GM21390 (cell line): ENCODE results near the gene LARGE1.
"Not testable (repeated sequence)": the region's sequence is repeated elsewhere in the genome, so short reads cannot be mapped to it uniquely, and the experiment has no call there.

Experiments used
- ATAC-seq: cut with Tn5 transposase; IDR thresholded peaks from one replicate; pipeline ENCODE4 v1.9.1; 2021; ENCODE audit not compliant: unreplicated experiment

The LARGE1 gene

DNA sequence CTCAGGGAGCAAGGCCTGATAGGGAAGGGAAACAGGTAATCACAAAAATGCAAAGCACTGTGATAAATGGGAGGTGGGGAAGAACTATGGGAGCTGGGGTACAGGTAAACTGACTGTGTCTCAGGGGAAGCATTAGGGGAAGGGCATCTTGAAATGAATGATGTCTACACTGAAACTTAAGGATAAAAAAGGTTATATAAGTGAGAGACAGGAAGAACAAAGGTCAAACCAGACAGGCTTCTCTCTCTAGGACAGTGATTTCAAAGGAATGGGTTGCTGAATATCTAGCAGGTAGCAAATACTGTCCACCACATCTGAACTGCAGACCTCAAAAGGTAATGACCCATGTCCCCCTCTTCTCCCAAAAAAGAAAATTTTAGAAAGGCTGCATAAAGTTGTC, 529.0 kb downstream of the LARGE1 start:
- no peak for ATAC-seq

DNA sequence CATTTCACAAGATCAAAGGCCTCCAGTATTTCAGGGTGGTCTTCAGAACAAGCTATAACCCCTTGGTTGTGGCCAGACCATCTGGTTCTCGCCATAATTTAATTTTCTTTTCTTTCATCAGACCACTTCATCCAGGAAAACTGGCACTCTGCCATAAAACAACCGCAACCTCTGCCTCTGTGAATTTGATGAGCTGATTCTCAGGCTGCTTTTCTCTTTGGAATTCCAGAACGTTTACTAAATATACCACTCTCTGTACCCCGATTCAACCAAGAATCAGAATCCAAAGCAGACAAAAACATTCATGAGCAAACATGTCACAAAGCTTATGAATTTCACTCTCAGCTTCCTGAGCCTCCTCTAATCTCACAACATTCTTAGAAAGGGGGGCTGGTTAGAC, 530.3 kb downstream of the LARGE1 start:
- no peak for ATAC-seq

DNA sequence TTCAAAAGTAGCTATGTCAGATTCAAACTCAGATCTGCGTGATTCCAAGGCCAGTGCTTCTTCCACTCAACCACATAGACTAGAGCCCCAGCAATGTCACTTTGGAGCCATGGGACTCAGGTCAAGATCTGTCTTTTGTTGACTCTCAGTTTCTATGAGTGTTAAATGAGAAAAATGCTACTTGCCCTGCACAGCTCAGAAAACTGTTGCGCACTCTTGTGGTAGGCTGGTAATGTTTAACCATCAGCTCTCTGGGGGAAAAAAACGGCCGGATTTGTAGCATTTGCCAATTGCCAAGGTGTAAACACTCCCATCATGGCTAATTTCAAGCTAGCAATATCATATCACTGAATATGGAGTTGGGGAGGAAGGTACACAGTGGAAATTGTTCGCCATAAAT, 534.0 kb downstream of the LARGE1 start:
- no peak for ATAC-seq

DNA sequence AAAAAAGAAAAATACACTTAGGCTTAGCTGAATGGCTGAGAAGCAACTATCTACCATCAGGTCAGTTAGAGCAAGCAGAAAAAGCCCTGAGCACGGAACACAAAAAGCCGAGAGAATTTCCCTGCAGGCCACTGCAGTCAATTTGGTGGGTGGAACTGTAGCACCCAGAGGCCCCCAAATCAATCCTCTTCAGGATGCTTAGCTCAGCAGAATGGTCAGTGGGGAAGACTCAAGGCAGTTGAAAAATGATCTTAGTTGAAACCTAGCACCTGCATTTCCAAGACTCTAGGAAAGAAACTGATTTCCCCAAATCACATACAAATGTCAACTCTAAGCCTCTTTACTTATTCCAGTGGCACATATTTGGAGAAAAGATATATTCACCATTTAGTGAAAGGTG, 534.7 kb downstream of the LARGE1 start:
- no peak for ATAC-seq

DNA sequence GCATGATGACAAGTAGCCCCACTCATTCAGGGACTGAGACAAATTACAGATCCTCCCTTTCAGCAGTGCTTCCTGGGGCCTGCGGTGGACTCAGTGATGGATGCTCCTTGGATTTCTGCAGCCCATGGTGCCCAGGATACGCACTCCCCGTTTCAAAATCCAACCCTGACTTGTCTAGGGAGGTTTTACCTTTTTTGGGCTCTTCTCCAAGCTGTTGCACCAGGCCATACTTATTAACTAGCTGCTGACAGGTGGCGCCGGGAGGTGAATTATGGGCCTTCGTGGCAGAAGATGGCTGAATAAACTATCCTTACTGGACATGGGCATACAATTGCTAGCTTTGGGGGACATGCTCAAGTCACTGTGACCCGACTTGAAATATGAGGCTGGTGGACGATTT, 537.8 kb downstream of the LARGE1 start:
- no peak for ATAC-seq

DNA sequence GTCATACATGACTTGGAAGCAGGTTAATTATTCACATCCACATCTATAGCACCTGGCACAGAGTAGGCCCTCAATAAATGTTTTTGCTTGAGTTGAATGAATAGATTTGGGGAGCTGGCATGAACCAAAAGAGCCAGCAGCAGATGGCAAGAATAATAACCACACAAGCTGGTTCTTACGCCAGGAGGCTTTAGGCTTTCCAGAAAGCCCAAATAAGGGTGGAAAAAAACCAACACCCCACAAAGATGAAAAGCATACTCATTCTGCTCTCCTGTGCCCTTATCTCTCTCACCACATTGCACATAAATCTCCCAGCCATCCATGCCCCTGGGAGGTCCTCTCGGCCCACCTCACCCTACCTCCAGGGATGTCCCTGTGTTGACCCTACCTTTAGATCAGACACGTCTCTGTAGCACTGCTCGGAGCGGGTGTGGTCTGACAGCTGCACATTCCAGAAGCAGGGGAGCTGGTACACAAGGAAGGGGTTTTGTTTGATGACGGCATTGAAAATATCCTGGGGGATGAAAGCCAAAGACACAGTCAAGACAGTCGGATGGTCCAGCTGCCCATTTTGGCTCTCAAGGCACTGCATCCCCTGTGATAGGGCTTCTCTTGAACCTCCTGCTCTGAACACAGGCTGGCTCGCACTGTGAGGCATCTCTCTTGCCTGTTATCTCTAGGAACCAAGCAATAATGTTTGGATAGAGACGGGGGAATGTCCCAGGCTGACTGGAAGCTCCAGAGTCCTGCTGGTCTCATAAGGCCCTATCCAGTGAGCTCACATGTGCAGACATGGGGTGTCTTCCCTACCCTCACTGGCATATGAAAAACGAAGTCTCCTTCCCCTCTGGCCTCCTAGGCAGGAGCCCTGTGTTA, 538.5 kb downstream of the LARGE1 start:
- ATAC-seq = no peak

DNA sequence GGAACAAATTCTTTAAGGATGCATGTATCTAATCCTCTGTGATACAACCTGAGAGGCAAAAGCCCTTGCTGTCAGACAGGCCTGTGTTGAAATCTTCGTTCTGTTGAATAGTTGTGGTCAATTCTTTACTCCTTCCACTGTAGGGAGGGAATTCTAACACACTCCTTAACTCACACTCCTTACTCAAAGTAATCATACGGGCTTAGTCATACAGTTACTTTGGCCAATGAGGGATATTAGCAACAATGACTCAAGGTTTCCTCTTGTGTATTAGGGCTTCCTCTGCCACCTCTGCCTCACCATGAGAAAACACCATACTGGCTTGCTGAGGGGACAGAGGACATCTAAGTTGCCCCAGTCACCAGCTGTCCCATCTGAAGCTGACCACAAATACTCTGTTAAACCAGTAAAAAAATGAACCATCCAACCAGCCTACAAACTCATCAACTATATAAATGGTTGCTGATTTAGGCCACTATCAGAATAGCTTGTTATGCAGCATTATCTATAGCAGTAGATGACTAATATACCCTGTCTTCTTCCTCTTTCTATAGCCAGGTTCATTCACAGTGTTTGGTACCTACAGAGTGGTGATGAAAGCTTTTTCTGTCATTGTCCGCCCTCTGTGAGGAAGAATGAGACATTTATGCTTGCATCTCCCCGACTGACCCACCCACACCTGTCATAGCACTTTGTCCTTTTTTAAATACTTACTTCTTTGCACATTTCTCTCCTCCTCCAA, 539.3 kb downstream of the LARGE1 start:
- no peak for ATAC-seq

DNA sequence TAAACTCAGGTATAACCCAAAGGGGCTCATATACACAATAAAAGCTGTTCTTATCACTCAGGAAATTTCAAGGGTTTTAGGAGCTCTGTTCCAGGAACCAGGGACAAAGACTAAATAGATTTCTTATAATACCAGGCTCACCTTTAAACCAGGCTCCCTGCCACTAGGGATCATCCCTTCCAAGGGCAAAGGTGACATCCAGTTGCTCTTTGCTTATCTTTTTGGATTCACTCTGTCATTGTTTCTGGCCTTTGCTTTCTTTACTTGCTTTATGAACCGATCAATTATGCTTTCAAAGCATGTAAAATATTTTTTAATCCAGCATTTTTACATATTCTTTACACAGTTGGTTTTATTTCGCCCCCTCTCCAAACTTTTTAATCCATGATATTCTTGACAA, 540.4 kb downstream of the LARGE1 start:
- ATAC-seq = no peak

DNA sequence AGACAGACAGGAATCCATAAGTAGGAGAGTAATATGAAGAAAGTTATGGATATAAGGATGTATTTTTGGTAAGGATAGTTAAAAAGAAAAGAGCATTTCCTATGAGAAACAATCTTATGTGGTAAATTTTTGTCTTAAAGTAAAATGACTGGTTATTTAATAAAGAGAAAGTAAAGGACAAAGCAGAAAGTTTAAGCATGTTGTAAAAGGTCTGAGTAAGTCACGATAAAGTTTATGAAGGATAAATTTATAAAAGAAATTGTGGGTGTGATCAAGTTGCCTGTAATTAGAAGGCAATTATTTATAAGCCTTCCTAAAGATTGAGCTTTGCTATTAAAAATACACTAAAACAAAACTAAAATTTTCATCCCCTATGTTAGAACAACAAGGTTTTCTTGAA, 547.4 kb downstream of the LARGE1 start:
- no peak for ATAC-seq

DNA sequence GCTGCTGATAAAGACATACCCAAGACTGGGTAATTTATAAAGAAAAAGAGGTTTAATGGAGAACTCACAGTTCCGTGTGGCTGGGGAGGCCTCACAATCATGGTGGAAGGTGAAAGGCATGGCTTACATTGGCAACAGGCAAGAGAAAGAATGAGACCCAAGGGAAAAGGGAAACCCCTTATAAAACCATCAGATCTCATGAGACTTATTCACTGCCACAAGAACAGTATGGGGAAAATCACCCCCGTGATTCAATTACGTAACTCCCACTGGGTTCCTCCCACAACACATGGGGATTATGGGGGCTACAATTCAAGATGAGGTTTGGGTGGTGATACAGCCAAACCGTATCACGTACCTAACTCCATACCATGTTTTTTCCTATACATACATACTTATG, 557.0 kb downstream of the LARGE1 start:
- ATAC-seq = not testable (repeated sequence)

DNA sequence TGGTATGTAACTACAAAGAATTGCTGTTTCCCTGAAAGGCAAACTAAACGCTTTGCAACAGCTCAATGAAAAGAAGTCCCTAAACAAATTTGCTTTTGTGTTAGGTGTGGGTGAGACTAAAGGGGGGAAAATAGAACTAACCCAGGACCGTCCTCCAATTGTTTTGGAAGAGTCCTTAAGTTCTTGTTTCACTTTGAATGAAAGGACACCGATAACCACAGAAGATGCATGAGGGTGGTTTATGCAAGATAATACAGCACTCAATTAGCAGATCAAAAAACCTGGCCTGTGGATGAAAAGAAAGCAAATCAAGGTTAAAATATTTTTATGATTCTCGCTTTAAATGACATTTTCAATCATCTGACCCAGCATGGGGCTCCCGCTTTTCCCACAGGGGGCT, 557.6 kb downstream of the LARGE1 start:
- no peak for ATAC-seq

DNA sequence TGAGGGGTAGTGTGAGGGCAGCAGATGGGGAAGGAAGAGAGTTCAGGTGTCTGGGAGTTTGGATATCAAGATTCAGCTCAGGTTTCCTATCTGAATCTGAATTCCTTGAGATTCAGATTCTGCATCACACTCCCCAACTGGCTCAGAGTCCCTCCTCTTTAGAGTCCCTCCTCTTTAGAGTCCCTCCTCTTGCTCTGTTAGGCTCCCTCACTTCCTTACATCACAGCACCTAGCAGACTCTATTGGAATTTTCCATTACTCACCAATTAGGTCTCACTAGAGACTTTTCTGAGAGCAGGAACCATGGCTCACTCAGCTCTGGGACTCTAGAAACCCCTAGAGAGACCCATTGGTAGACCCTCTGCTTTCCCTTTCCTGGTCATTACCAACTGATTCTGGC, 558.7 kb downstream of the LARGE1 start:
- ATAC-seq = no peak

DNA sequence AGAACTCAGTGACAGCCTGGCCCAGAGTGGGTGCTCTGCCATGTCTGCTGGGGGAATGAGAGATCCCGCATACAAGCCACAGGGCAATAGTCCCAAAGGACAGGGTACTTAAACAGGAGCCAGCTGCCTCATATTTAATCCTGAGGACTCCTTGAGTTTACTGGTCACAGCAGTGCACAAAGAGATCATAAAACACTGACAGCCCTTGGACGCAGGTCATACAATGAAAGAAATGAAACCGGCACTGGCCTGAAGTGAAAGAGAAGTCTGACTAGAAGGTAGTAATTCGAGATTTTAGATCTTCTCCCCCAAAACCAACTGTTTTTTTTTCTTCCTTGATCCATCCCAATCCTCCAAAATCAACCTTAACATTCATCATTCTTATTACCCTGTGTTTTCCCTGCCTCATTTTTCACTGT, 562.3 kb downstream of the LARGE1 start:
- ATAC-seq = no peak

DNA sequence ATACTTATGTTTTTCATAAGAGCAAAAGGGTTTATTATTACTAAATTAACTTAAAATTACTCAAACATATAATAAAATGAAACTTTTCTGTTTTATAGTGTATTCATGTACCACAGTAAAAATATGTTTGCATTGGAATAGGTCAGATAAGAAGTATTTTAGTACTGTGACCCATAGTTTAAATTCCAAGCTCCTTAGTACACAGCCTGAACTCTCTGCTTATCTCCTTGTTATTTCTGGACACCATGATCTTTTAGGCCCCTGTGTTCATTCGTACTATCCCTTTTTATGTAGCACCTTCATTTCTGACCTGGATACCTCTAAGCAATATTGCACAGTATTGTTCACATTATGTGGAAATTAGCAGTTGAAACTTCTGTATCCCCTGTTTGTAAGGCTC, 565.3 kb downstream of the LARGE1 start:
- ATAC-seq = no peak

DNA sequence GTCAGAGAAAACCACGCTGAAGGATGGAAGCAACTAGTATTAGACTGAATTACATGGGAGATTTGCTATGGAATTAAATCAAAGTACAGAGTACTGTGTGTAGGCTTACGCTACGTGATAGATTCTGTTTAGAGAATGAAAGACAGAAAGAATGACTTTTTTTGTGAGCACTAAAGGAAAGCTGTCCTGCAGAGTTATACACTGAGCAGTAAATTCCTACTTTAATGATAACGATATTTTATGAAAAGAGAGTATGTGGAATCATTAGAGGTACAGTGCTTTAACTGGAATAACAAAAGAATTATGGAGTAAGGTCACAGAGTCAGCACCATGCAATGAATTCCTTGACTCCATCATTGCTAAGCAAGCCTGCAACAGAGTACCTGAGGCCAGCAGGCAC, 566.8 kb downstream of the LARGE1 start:
- no peak for ATAC-seq

DNA sequence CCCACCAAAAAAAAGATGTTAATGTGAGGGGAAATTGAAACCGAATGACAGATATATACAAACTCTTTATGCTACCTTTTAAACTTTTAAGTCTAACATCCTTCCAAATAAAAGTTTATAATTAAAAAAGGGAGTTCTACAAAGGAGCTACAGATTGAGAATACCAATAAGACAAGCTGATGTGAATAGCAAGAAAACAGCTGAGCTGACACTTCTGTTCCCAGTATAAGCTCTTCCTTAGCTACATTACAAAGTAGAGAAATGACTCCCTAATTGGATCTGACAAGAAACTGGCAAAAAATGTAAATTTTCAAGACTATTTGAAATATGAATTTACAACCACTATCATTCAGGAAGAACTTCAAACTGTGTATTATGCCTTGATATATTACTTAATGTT, 567.5 kb downstream of the LARGE1 start:
- no peak for ATAC-seq

DNA sequence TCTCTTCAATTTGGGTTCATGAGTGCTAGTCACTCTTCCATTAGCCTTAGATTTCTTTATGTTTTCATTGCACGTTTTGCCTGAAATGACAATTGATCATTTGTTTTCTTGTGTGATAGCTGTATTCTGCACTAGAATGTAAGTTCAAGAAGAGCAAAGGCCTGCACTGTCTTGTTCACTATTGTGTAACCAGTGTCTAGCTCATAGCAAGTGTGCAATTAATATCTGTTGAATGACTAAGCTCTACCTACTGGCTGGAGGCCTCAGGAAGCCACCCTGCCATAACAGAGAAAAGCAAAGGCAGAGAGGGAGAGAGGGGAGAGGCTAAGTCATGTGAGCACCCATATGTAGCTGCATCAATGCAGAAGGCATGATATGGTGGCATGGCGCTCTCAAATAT, 569.3 kb downstream of the LARGE1 start:
- no peak for ATAC-seq

DNA sequence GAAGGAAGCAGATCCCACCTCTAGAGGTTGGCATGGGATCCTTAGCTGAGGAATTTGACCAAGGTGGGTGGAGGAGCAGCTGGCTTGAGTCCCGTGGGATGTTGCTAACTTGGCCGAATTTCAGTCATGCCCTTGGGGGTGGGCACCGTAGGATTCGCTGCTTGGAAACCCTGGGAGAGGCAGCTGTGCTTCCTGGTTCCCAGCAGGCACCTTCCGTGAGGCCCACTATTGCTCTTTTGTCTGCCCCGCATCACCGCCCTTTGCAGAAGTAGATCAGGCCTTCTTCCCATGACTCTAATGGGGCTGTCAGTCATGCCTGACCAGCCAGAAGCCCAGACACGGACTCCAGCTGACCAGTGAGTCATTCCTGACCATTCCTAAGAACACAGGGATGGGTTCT, 569.8 kb downstream of the LARGE1 start:
- ATAC-seq = no peak

DNA sequence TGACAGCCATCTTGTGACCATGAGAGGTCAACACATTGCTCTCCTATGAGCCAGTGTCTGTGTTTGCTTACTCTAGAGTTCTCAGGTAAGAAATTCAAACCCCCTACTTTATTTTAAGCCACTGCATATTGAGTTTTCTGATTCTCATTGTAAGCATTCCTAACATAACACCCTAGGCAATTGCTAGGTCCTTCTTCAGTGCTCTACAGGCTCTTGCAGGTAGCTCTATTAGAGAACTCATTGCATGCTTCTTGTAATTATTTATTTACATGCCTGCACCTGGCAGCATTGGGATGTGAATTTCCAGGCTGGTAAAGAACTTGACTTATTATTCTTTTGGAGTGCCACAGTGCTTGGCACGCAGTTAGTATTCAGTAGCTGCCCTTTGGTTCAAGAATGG, 573.3 kb downstream of the LARGE1 start:
- no peak for ATAC-seq

DNA sequence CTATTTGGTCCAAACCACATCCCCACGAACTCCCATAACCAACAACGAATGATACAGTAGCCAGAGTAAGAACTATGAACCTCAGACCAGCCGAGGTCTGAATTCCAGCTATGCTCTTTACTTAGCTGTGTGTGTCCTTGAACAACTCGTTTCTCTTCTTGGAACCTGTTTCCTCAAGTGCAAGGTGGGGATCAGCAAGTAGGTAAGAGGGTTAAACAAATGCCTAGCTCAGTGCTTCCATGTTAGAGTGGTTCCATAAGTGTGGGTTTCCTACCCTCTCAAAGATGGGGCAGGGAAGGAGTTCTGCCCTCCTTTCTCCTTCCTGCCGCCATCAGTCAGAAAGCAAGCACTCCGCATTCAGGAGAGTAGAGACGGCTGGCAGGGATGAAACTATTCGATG, 578.7 kb downstream of the LARGE1 start:
- no peak for ATAC-seq

DNA sequence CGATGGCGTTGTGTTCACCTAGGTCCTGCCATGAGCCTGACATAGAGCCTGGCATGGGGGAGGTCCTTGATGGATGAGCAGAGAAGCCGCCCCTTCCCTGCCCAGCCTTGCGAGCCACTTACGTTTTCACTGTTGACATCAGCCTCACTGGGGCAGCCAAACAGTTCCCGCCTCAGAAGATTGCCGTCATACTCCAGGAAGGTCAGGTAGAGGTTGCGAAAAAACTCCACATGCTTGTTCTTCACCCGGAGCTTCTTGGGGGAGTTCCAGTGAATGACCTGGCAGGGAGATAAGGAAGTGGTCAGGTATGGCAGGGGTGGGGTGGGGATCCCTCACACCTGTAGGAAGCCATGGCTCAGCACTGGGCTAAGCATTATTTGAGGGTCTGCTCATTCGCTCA, 582.8 kb downstream of the LARGE1 start:
- ATAC-seq = no peak

DNA sequence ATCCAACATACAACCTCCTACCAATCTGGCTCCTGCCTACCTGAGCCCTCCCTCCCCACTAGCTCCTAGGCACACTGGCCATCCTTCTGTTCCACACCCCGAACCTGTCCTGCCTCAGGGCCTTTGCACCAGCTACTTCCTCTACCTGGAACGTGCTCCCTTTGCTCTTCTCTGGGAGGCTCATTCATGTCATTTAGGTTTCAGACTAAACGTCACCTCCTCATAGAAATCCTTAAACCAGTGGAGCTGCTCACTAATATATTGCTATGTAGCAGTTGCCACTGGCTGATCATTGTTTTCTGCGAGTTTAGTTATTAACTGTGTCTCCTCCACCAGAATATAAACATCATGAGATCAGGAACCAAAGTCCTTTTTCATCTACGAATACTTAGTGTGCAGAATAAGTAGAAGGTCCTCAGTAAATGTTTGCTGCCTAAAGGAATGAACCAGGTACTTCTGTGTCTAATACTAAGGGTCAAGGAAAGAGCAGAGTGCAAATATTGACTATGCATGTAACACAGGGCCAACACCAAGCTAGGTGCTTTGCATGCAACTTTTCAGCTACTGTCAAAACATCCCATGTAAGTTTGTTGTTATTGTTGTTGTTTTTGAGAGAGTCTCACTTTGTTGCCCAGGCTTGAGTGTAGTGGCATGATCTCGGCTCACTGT, 584.5 kb downstream of the LARGE1 start:
- ATAC-seq = no peak
